ENCODE measurements around the gene IRGC.

IRGC gene

DNA sequence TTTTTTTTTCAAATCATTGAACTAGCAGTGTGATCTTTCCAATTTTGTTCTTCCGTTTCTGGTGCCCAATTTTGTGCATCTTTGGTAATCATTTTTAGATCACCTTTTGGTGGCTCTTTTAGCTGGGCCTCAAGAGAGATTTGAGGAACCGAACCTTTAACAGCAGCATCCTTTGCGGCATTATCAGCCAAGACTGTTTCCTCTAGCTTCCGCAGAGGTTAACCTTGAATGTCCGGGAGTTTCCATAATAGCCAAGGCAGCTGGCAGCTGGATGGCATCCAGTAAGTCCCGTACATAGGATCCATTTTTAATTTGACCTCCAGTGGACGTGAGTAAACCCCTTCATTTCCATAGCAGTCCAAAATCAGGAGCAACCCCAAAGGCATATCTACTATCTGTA is 9.6 kb downstream of the IRGC start:
- DNase-seq, result no peak

DNA sequence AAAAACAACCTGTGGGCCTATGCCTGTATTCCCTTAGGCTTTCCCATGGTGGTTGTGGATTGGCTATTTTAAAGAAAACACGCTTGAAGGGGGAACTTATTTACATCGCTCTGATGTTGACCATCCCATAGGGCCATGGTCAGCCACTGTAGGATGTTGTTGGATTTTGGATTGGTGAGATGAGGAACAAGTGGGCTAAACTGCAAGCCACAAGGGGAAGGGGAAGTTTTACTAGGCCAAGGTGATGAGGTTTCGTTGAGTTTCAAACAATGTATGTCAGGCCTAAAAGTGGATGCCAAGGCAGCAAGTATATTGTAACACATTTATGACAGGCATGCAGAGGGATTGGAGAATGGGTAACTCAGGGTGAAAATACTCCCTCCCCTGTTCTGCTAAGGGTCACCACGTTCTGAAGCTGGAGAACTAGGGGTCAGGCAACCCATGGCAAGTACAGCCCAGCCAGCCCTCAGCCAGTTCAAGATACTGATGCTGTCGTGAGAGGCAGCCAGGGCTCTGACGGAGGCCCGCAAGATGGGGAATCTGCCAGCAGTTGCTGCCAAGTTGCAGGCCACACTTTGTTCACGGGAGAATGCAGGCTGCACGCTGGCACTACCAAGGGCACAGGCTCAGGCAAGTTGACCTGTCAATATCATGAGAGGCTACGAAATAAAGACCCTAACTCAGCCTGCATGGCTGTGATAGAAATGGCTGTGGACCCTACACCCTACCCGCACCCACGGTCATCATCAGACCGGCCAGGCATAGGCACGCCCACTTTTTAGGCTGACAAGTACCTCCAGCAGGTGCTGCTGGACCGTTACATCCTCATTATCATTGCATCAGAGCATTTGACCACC is 11.1 kb downstream of the IRGC start:
- no peak for DNase-seq

DNA sequence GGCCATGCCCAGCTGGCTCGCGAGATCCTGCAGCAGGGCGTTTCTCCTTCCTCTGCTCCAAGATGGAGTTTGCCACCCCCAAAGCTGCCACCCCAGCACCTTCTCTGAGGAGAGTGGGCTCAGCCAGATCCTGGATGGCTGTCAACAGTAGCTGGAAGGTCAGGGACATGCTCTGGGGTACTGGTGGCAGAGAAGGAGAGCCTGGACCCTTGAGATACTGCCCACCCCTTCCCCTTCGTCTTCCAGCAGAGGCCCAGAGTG is 11.6 kb downstream of the IRGC start:
- DNase-seq, result no peak

DNA sequence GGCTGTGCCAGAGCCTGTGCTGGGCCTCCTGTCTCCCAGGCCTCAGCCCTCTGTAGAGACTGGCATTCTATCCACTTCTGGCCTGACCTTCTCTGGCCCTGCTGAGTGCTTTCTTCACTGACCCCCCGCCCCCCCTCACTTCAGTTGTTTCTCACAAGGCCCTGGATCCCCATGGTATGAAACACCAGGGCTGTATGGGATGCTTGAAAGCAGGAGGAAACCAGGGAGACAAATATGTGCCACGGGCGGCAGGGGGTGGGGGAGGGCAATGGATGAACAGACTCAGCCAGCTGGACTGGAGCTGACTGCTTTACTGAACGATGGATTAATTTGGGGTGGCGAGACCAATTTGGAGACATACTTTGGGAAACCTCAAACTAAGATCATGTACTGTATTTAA is 14.0 kb downstream of the IRGC start:
- DNase-seq, result no peak

DNA sequence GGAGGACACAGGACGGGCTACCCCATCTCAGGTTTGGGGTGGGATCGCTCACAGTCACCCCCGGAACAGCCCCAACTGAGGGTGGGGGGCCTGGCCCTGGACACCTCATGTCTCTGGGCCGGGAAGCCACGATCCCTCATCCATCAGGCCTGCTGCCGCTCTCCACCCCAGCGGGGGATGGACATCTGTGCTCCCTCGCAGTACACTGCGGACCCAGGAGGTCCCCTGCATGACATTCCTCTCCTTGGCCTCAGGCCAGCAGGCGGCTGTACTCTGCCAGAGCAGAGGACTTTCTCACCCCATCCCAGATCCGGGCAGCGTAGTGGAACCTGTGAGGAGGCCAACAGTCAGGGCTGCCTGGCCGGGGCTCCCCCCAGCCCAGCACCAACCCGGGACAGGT is 15.5 kb downstream of the IRGC start:
- DNase-seq, result no peak

DNA sequence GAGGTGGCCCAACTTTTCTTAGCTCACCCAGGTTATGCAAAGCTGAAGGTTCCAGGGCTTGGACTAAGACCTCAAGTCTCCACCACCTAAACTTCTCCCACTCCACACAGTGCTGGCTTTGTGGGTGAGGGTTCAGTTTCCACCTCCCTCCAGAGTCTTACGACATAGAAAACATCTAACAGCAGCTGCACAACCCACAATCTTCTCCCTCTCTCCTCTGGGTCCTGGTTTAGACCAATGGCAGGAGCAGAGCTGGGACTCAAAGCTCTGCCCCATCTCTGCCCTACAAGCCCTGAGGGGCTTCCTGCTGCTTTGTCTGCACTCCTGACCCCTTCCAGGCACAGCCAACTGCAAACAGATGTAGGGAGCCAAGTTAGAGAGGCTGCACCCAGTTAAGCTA is 16.0 kb downstream of the IRGC start:
- no peak for DNase-seq

DNA sequence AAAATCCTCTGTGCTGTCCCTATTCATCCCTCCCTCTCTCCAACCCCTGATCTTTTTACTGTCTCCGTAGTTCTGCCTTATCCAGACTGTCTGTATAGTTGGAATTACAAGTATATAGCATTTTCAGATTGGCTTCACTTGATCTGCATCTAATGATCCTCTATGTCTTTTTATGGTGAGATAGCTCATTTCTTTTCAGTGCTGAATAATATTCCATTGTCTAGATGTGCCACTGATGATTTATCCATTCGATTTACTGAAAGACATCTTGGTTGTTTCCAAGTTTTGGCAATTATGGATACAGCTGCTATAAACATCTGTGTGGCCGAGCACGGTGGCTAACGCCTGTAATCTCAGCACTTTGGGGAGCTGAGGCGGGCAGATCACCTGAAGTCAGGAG is 19.1 kb downstream of the IRGC start:
- DNase-seq, result no peak

DNA sequence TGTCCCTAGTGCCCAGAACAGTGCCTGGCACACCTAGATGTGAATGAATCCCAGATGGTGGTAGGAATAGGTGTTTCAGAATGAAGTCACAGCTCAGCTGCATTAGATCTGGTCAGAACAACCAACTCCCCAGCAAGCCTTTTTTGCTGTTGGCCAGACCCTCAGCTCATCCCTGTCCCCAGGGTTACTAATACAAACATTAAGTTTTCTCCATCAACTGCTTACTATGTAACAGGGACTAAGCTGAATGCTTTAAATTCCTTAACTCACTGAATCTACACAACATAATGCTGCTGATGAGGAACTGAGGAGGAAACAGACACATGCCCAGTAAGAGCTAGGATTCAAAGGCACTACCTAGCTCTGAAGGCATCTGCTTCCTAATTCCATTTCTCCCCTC is 20.1 kb downstream of the IRGC start:
- no peak for DNase-seq

DNA sequence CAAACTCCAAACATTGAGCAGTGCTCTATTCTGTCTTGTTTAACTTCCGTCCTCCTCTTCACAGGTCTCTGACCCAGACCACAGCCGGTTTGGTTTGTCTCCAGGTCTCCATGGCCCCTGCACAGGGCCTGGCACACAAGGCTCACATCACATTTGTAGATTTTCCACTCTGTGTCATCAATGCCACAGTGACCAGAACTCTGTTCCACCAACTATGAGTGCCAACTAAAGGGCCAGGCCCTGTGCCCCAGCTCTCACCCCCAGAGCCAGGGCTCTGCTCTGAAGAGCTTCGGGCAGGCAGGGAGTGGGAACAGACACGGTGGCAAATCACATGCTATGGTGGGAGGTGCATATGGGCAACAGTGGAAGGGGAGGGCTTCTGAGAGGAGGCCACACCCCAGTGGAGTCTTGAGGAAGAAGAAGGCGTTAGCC is 22.9 kb downstream of the IRGC start:
- no peak for DNase-seq

DNA sequence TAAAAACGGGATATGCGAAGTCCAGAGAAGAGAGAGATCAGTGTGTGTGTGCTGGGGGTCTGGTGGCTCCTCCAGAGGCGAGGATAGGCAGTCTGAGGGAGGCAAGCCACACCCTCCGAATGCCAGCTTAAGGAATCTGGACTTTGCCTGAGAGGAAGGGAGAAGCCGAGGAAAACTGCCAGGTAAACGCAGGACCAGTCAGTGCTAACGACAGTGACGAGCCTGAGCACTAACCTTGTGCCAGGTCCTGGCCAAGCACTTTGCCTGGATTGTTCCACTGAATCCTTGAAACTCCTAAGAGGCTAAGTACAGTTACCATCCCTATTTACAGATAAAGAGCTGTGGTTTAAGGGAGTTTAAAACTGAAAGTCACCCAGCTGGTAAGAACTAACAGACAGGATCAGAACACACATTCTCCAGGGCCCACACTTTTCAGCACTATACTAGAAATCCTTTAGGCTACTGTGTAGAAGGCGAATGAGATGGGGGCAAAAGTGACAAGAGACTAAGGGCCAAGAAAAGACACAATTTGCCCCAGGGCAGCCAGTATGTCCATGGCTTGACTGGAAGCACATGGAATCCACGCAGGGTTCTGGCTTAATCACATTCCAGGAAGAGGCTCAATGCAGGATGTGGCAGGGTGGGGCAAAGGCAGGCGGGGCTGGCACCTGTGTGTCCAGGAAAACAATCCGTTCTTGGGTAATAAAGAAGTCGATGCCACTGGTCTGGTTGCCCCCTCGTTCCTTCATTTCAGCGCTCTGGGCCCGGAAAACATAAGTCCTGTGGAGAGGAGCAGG is 23.8 kb downstream of the IRGC start:
- DNase-seq, result no peak

DNA sequence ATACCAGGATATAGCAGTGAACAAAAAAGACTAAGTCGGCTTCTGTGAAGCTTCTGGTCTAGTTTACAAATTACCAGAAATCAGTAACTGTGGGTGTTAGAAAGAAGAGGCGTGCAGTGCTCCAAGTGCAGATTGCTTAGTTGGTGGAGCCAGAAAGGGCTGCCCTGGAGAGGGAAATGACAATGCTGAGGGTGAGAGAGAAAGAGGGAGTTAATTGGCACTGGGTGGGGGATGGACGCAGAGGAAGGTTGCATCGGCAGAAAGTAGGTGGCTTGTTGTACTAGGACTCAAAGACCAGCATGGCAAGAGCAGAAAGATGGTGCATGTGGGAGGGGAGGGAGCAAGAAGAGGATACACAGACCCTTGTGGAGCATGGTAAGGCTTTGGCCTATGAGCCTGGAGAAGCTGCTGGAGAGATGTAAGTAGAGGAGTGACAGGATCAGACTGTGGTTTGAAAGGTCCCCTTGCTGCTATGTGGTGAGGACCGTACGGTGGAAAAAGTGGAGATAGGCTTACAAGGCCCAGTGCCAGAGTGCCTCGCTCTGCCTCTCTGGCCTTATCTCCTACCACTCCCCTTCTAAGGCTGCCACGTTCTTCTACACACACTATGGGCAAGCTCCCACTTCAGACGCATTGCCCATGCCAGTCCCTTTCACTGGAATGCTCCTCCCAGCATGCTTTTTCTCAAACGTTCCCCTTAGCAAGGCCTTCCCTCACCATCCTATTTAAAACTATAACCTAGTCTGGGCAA is 25.4 kb downstream of the IRGC start:
- DNase-seq, result no peak

DNA sequence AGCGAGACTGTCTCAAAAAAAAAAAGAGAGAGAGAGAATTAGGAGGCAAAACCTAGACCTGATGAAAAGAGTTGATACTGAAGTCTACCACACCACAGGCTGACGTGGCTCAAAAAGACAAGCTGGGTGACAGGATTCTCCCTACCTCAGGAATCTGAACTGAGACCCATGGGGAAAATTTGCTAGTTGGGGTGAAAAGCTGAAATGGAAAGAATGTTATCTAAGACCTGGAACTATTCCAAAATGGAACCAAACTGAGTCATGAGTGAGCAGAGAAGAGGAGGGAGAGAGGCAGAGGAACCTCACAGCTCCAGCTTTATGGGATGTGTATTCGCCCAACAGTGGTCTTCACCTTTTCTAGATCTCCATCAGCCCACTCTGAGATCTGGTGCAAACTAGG is 27.2 kb downstream of the IRGC start:
- no peak for DNase-seq

DNA sequence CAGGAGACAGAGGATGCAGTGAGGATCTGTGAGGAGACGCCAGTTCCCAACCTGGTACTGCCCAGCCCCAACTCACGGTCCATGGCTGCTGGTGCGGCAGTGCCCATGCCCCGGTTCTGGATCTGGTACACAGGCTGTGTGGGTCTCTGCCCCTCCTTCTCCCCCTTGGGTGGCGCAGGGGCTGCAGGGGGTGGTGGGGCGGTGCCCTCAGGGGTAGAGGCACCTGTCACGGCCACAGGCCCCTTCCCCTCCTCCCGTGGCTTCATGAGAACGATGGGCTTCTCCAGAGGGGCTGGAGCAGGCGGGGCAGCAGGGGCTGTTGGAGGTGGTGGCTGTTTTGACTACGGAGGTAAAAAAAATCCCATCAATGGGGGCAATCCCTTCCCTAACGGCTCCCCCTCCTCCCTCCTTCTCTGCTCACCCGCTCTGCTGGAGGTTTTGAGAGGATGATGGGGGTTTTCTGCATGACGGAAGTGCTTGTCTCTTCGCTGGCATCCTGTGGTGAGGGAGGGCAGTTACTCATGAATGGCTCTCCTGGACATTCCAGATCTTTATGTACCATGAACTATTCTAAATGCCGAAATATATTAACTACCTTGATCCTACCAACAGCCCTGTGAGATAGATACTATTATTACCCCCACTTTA is 31.8 kb downstream of the IRGC start:
- DNase-seq, result no peak

DNA sequence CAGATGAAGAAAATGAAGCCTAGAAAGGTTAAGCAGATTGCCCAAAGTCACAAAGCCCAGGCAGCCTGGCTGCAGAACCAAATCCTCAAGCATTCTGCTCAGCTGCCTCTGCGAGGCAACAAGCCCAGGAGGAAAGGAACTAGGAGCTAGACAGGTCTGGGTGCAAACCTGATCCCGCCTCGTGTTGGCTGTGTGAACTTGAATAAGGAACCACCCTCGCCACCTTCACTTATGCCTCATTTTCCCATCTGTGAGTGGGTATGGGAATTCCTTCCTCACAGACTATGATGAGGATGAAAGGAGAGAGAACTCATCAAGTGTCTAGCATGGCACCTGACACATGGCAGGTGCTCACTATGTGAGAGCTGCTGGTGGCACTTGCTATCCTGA is 32.3 kb downstream of the IRGC start:
- no peak for DNase-seq

DNA sequence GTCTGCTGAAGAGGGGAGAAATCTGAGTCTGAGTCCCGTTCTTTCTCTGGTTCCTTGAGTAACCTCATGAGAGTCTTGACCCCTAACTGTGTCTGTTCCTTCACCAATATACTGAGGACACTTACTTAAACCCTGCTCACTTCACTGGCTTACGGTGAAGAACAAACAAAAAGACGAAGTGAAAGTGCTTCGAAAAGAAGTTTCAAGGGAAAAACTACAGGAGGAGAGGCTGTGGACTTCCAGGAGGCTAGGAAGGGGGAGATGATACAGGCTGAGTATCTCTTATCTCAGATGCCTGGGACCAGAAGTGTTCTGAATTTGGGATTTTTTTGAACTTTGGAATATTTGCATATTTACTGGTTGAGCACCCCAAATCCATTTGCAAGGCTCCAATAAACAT is 32.8 kb downstream of the IRGC start:
- no peak for DNase-seq

DNA sequence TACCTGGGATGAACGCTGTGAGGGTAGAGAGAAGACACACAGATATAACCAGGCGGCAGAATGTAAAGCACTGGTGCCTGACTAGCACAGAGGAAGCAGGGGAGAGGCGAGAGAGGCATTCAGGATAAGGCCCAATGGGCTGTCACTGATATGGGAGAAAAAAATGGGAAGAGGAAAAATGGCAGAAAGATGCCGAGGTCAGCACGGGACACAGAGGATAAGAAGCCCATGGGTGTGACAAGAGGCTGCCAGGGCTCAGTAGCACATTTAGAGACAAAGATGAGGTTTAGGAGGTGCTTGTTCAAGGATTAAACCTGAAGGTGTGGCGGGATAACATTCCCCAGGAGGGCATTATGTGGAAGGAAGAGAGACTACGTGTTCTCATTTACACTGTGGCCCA is 33.3 kb downstream of the IRGC start:
- DNase-seq, result no peak

DNA sequence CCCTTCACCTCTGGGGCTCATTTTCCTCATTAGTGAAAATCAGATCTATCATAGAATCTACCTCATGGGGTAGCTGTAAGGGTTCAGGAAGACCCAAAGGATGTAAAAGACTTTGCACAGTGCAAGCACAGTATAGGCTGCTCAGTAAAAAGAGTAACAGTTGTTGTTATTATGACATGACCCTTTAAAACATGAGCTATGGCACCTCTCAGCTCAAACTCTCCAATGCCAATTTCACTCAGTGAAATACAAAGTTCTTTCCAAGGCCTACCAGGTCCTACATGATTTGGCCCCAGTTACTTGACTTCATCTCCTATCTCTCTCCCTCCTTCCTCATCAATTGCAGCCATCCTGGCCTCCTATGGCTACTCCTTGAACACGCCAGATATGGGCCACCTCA is 34.0 kb downstream of the IRGC start:
- DNase-seq, result no peak

DNA sequence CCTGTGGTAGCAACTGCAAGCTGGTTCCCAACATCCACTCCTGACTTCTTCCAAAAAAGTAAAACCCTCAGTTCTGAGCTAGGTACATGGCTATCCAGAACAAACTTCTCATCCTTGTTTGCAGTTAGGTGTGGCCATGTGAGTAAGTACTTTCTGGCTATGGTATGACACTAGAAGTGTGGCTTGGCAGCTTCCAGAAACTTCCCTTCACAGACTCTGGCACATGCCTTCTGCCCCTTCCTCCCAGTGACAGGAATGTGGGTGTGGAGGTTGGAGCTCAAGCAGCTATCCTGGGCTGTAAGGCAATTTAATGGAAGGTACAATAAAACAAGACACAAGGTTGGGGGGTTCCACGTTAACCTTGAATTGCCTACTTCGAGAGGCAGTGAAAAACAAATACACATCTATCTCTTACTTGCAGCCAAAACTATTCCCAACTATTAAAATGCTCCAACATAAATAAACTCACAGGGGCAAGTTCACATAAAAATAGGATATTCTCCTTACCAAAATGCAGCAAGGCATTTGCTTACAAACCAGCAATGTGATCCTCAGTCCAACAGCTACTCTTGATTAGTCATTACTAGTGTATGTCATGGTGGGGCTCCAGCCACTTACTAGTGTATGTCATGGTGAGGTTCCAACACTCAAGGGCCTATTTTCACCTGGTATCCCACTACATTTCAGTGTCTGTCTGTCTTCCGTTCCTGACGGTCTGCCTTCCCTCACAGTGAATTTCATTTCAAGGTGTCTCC is 35.8 kb downstream of the IRGC start:
- no peak for DNase-seq

DNA sequence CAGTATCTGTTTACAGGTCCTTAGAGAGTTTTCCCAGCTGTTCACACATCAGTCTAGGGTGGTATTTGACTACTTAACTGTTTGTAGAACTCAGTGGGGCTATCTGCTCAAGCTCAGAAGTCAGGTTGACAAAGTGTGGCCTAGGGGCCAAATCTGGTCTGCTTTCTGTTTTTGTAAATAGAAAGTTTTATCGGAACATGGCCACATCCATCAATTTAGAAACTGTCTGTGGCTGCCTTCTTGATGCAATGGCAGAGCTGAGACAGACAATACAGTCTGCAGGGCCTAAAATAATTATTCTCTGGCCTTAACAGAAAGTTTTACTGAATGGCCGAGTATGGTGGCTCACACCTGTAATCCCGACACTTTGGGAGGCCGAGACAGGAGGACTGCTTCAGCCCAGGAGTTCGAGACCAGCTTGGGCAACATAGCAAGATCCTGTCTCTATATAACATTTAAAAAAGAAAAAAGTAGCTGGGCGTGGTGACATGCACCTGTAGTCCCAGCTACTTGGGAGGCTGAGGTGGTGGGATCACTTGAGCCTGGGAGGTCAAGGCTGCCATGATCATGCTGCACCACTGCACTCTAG is 36.5 kb downstream of the IRGC start:
- DNase-seq, result no peak

DNA sequence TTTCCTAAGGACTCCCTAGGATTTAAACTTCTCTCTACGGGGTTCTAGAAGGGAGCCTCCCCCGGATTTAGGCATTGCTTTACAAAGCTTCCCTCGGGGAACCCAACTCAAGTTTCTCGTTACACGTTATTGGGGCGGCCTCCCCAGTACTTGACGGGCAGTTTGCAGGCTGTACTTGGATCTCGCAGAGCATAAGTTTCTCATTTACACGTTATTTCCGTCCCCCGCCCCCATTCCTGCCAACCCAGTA is 38.3 kb downstream of the IRGC start:
- no peak for DNase-seq

DNA sequence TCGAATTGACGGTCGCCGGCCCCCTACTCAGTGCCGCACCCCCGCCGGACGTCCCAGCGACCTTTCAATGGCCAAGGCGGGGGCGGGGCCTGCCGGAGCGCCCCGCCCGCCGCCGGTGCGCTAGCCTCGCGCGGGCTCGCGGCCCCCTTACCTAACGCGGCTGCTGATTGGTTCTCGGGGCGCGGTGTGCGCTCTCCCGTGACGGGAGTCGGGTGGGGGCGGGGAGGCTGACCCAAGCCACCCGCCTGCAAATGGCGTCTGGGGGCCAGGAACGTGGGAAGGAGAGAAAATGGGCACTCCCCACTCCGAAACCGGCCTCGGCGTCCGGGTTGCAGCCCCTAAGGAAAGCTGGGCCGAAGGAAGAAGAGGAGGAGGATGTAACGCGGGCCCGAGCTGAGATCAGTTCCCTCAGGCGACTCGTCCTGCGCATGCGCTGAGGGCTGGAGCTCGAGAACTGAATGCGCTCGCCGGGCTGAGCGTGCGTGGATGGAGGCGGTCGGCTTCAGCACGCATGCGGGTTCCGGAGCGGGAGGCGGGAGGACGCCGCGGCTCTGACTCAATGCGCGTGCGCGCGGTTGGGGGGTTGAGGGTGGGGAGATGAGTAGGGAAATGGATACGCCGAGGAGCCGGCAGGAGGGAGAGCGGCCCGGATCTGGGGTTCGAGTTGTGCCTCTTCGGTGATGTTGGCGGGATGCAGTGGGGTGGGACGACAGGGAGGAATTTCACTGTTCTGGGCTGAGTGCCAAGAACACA is 38.8 kb downstream of the IRGC start, which contains the start of gene SMG9:
Gene SMG9, minus strand, starts transcription at position 460 of the 753 bp plus-strand sequence. CDS start 4,221 bp downstream, outside the sequence.
- peak; percentile 86 to 97 for DNase-seq

Data from hippocampal formation (tissue), 2 donors.